ENCODE results near the gene CST3.
"Not testable (repeated sequence)": the region's sequence is repeated elsewhere in the genome, so short reads cannot be mapped to it uniquely, and the experiment has no call there.

Gene CST3, protein sequence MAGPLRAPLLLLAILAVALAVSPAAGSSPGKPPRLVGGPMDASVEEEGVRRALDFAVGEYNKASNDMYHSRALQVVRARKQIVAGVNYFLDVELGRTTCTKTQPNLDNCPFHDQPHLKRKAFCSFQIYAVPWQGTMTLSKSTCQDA

DNA sequence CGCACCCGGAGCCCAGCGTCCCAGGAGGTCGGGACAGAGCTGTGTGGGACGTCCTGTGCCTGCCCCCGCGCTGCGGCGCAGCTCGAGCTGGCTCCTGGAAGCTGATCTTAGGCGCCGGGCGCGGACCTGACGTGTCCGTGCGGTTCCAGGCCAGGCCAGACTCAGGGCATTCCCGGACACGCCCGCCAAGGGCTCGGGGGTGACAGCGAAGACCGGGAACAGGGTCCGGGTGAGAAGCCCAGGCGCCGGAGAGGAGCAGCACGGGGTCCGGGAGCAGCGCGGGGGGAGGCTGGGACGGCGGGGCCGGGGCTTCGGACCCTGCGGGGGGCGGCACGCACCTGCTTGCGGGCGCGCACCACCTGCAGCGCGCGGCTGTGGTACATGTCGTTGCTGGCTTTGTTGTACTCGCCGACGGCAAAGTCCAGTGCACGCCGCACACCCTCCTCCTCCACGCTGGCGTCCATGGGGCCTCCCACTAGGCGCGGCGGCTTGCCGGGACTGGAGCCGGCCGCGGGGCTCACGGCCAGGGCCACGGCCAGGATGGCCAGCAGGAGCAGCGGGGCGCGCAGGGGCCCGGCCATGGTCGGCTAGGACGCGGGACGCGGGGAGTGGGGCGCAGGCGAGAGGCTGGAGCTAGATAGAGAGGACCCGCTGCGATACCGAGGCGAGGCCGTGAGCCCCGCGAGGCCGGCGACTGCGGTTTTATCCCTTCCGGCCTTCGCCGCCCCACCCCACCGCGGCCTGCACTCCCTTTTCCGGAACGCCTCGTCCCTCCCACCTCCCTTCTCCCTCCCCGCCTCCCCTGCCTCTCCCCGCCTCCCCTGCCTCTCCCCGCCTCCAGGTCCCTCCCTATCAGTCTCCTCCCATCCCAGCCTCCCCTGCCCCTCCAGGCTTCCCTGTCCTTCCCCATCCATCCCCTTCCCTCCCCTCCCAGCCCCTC lies at the start of gene CST3:
CST3 (minus strand) TSS at position 674 of the 940 bp plus-strand sequence; CDS start at position 581, 93 bp downstream.
- DNase-seq (ENCODE audit: low spot score) = peak; percentile 4

DNA sequence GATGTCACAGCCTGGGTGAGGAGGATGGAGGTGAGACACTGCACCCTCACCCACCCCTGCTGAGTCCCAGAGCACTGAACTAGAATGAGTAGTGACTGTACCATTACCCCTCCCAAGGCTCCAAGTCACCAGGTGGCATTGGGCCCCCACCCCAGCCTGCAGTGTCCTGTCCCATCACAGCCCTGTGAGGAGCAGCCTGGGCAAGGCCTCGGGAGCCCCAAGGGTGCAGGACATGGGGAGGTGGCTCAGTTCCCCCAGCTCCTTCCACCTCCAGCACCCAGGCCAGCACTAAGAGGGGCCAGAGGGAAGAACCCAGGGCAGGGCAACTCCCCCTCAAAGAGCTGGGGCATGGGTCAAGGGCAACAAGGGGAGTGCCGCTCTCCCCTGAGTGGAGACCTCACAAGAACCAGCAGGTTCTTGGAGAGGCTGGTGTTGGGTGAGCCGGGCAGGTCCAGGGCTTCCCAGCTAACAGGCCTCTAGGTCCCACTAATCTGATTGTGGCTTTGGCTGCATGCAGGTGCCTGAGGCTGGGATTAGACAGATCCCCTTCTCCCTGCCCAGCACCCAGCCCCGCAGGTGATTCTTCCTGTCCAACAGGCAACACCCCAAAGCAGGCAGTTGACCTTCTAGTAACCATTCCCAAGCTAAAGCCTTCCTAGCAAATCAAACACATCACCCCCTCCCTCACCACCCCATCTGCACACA lies 48.4 kb upstream of the CST3 start:
- DNase-seq (ENCODE audit: low spot score) = no peak

DNA sequence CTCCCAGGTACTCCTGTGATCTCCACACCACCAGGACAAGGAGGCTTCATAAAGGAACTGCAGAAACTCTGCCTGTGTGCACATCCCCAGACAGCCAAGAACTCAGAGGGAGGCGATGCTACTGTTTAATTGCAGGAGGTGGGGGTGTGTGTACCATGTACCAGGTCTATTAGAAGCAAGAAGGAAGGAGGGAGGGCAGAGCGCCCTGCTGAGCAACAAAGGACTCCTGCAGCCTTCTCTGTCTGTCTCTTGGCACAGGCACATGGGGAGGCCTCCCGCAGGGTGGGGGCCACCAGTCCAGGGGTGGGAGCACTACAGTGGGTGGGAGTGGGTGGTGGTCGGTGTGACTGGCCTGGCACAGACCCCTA lies 47.8 kb upstream of the CST3 start:
- DNase-seq (ENCODE audit: low spot score) = not testable (repeated sequence)

DNA sequence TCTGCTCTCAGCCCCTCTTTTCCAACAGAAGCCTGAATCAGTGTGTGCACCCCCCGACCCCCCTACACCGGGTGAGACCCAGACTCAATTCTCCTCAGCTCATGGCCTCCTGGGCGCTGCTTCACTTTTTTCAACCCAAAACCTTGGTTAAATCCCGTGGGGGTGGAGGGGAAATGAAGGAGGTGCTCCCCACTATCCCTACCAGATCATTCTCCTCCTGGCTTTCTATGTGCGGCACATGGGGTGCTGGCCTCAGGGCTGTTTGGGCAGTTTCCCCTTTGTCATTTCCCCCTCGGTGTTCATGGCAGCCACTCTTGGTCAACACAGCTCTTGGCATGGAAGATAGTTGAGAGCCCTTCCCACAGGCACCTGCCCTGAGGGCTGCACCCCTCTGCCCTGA lies 46.5 kb upstream of the CST3 start:
- no peak for DNase-seq (ENCODE audit: low spot score)

DNA sequence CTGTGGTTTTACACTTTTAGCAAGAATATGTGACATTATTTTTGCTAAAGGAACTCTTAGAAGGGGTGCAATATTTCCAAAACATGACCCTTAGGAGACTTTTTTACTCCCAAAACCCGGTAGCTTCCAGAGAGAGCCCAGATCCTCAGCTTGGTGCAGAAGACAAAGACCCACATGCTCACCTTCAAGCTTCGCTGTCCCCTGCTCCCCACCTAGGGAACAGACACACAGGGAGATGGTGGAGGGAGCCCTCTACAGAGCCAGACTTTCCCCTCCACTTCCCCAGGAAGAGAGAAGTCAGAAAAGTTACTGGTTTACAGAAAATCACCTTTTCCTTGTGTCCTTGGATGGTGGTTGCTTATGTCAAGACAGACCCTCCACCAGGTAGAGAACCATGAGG lies 46.1 kb upstream of the CST3 start:
- no peak for DNase-seq (ENCODE audit: low spot score)

DNA sequence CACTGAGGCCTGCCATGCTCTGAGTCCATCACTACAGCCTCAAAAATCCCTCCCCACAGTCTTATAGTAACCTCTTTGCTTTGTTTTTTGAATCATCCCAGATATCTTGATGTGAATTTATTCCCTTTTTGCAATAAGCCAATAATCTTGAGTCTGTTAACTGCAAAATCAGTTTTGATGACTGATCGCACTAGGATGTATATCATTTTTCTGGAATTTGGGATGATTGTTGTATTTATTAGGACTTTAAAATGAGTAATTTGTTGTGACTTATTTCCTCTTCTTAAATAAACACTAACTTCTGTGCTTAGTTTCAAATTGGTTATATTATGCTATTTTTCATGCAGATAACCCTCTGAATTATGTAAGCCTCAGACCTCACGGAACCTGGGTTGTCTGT lies 45.5 kb upstream of the CST3 start:
- no peak for DNase-seq (ENCODE audit: low spot score)

DNA sequence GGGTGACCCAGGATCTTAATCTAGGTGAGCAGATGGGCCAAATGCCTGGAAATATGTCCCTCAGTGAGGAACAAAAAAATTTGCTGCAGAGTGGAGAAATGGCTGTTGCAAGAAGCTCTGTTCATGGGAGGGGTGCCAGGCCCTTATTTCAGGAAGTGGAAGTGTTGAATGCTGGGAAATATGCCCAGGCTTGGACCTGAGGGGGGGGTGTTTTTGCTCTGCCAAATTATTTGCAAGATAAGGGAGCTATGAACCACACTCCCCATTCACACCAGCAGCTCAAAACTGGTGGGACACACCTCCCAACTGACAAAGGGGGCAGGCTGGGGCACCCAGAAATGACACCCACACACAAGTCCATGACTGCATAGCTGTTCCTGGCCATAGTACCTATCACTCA lies 42.4 kb upstream of the CST3 start:
- DNase-seq (ENCODE audit: low spot score) = no peak

DNA sequence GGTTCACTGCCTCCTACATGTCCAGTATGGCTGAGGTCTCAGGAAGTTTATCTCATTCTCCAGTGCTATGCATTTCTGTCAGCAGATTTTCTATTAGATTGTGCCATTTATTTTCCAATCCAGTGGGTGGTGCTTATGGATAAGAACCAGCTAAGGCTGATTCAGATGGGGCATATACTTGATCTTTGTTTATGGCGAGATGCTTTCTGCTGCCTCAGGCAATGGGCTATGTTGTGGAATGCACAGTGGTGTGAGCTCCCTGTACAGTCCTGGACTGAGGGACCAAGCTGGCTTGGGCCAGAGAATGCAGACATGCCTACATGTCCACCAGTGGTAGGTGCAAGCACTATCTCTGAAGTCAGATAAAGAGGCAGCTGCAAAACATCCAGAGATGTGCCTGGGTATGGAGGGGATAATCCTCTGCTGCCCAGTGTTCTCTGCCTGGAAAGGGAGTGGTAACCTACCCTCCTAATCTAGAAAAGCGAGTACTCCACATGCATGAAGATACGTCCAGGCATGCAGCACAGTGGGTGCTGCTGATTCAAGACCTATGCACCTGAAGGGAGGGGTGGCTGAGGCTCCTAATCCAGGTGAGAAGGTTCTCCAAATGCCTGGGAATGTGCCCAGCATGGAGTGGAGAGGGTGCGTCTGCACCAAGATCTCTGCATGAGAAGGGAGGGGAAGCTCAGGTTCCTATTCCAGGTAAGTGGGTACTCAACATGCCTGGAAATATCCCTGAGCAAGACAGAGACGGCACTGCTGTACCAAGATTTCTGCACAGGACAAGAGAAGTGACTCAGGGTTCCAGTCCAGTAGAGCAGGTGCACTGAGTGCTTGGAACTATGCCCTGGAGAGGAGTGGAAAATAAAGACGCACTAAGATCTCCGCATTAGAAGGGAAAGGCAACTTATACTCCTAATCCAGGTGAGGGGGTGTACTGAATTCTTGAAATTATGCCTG lies 41.7 kb upstream of the CST3 start:
- DNase-seq (ENCODE audit: low spot score) = no peak

DNA sequence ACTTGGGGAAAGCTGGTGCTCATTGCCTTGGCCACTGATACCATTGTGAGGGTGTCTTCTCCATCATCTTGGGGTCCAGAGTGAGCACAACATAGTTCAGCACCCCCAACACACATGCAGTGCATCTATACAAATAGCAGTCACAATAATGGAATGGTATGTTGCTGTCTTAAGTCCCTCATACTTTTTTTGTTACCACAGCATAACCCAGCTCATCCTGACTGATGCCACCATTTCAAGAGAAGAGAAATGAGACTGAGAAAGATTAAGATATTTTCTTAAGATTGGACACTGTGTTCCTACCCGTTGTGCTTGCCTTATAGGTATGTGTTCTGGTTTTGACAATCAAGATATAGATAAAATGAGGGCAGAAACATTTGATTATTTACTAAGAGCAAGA lies 35.5 kb upstream of the CST3 start:
- DNase-seq (ENCODE audit: low spot score) = no peak

DNA sequence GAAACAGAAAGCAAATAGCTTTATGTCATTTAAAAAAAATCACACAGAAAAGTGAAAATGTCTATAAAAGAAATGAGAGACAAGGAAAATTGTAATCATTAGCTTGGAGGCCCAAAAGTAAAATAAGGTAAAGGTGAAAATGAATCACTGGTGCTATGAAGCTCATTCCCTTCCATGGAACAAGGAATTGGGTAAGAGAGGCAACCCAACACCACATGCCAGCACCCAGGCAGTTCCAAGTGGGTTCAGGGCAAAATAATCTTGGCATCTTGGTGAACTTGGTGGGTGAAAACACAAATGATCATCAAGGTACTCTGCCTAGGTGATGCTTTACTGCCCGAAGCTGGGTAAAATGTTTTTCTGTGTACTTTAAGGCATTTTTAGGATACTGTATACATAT lies 34.4 kb upstream of the CST3 start:
- no peak for DNase-seq (ENCODE audit: low spot score)

DNA sequence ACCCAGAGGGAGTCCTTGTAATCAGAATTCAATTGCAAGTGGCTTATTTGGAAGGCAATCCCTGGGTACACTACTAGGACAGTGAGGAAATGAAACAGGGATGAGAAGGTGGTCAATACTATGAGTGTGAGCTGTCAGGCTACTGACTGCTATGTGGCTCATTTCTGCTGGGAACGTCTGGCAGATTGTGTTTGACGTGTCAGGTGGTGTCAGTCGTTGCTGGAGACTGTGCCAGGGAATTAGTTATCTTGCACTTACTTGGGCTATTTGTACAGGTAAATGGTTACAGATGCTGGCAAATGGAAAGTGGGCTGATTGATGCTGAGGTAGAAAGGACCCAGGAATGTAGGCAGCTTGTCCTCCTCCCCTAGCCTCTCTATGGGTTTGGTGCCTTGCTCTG lies 33.7 kb upstream of the CST3 start:
- no peak for DNase-seq (ENCODE audit: low spot score)

DNA sequence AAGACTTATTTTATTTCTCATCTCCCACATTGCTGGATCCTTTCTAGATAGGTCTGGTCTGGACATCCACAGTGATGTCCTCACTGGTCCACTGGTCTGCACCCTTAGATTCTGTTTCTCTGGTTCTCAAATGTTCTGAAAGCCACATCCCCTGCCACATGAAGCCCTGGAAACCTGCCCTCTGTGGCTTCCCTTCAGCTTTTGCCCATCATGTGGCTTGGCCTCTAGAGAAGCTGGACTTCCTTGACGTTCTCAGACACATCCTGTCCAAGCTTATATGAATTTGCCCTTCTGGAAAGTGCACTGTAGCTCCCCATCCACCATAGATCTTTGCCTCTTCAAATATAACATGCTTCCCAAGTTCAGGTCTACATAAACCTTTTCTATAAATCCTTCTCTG lies 32.6 kb upstream of the CST3 start:
- DNase-seq (ENCODE audit: low spot score) = no peak

DNA sequence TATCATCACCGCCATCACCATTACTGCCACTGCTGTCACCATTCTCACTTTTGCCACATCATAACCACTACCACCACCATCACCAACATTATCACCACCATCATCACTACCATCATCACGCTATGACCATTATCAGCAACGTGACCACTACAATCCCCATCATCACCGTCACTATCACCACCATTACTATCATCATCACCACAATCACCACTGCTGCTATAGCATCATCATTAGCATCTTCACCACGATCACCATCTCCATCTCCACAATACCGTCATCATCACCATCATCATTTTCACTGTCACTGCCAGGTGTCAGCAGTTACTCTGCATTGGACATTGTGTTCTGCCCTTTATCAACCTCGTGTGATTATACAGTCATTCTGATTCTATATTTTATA lies 32.1 kb upstream of the CST3 start:
- DNase-seq (ENCODE audit: low spot score) = no peak

DNA sequence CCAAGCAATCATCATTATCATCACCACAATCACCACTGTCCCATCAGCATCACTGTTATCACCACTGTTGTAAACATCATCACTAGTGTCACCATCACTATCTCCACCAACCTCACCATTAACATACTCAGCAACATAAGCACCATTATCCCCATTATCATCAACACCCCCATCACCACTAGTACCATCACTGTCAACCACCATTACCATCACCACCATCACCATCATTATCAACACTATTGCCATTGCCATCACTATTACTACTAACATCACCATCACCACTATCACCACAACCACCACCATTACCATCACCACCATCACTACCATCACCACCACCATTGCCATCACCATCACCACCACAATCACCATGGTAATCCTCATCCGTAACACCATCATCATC lies 31.6 kb upstream of the CST3 start:
- DNase-seq (ENCODE audit: low spot score) = no peak

DNA sequence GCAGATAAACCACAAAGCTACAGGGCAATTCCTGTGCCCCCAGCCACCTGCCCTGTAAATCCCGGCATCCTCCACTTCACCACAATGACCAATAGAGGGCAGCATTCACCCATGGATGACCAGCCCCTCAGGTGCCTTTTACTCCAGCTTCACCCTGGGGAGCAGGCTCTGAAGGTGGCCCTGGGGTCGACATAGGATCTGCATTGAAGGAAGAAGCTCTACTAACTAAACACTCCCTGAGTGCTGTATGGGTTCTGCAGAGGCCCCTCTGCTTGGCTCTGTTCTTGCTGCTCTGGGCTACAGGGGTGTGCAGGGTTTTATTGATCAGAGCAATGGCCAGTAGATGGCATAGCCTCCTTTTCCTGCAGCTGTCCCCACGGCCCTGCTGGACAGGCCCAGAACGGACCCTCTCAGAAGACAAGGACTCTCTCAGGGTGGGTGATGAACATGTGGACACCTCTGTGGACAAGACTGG lies 30.8 kb upstream of the CST3 start:
- DNase-seq (ENCODE audit: low spot score) = peak; percentile 58

DNA sequence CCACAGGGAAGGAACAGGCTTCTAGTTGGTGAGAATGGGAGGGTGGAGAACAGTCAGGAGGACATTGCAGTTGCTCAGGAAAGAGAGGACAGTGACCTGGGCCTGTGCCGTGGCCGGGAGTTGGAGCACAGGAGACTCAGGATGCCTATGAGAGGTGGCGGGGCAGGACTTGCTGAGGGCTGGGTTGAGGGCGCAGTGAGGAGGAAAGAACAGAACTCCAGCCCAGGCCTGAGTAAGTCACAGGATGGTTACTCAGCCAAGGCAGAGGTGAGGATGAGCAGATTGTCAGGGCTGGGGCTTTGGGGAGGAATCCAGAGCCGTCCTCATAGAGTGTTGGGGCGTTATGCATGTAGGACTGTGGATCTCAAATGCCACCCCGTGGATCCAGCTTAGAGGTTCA lies 29.9 kb upstream of the CST3 start:
- DNase-seq (ENCODE audit: low spot score) = no peak

DNA sequence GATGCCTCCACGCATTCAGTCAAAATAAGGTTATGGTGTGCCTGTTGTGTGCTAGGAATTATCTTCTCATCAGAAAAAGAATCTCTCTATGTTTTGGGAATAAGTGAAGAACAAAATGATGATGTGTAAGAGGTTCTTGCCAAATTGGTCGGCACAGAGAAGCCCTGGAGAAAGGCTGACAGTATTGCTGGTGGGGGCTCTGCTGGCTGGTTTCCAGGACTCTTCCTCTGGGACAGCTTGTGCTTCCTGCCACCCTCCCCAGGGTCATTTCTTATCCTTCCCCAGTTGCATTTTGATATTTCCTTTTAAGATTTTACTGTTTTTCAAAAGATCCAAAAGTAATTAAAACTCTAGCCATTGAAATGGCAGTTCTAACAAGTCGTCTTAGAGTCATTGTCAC lies 28.9 kb upstream of the CST3 start:
- DNase-seq (ENCODE audit: low spot score) = no peak

DNA sequence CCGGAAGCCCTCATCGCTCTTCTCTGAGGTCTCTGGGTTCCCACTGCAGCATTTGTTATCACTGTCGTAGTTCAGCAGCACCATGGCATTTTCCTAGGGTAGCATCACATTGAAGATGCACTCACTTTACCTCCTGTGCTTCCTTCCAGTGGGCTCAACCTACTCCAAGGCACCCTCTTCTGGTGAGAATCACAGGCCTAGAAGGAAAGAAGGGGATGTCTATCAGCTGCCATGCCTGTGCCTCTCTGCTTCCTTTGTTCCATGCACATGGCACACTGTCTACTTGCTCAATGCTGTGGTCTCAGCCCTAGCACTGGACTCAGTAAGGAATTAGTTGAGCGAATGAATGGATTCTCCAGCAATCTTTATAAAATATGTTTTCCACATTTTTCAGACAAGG lies 28.4 kb upstream of the CST3 start:
- no peak for DNase-seq (ENCODE audit: low spot score)

DNA sequence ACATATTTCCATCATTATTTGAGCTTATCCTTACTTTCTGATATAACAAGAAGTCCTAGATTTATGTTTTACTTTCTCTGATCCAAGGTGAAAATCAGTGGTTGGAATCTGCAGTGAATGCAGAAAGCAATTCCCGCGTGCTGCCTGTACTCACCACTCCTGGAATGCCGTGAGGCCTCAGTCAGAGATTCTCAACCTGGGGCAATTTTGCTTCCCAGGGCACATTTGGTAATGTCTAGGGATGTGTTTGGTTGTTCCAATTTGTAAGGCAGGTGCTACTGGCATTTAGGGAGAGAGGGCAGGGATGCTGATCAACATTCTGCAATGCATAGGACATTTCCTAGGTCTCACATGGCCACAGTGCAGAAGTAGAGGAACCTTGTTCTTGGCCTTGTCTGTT lies 27.2 kb upstream of the CST3 start:
- no peak for DNase-seq (ENCODE audit: low spot score)

DNA sequence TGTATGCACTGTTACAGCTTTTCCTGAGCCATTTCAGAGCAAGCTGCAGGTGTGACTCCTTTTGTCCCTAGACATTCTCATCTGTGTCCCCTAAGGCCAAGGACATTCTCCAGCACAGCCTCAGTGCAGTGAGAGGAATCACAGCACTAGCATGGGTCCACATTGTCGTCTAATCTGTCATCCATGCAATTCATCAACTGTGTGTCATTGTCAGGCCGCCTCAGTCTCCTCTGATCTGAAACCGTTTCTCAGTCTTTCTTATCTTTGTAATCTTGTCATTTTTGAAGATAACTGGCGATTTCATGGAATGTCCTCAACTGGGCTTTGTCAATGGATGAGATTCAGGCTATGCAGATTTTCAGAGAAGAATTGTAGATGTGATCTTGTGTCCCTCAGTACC lies 26.3 kb upstream of the CST3 start:
- DNase-seq (ENCODE audit: low spot score) = not testable (repeated sequence)

DNA sequence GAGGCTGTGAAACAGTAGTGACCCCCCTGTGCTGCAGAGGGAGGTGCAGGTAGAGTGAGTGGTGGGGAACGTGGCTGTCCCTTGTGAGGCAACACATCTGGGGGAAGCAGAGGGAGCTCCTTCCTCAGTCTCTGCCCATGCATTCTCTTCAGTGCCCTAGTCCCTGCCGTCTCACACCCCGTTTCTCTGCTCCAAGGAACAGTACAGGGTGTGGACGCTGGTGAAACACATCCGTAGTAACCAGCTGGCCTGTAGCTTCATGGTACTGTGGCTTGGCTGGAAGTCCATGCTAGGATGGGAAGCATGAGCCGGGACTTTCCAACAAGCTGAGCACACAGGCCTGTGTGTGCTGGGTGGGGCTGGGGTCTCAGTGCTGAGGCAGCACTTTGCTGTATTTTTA lies 25.4 kb upstream of the CST3 start:
- no peak for DNase-seq (ENCODE audit: low spot score)

Data from activated CD4-positive, alpha-beta T cell treated with anti-CD3 and anti-CD28 coated beads, Interleukin-2, Interleukin-4, amounts not matched to agents 100 ng/mL and 50 ng/mL, durations not matched to agents 16 hours and 8 hours (primary cell).